ENCODE results near the gene RNF150. TPM values are rescaled to one million over a fixed set of nuclear protein-coding genes. Genes with fewer than 3 reads are reported as not detected.

The RNF150 gene
- total RNA-seq, 1 experiment from 2014 or later: 0.15 TPM

GRCh38 chr4:141132072-141132708 lies 1.1 kb downstream of the RNF150 start:
- Histone ChIP-seq H3K9me3 (ENCODE audit: insufficient read depth, low read depth) (no peaks in the 10 kb centered on the region), H3K4me3 (no peak overlapping the region), H2AFZ (no peak overlapping the region), H3K27ac (no peak overlapping the region), H3K27me3 (ENCODE audit: insufficient read depth, low read depth) (no peaks in the 10 kb centered on the region), H4K20me1 (ENCODE audit: insufficient read depth) (no peaks in the 10 kb centered on the region), H3F3A (ENCODE audit: insufficient read depth, low read depth) (no peaks in the 10 kb centered on the region), H3K9me2 (ENCODE audit: insufficient read depth) (no peaks in the 10 kb centered on the region), H3K4me1 (replicated peaks; ENCODE audit: insufficient read depth) (no peaks in the 10 kb centered on the region), H3K79me2 (ENCODE audit: low read depth) (no peaks in the 10 kb centered on the region), H3K36me3 (ENCODE audit: low read depth) (no peaks in the 10 kb centered on the region), H3K4me2 (no peak overlapping the region)
- no peak for DNase-seq
- intact Hi-C loops (cut with micrococcal nuclease; ENCODE audit: unreplicated experiment): loop anchor here (5.0 to 10.0 kb wide), 2 partner anchors 250 to 537 kb away; no protein-coding TSS in a partner anchor
- ChIA-PET CTCF (no interaction called here), POLR2A (ENCODE audit: unreplicated experiment) (no interaction called here)
- TF ChIP-seq CTCF (conservative IDR thresholded peaks at IDR 0.05) (no peak), EZH2 (IDR thresholded peaks at IDR 0.05; ENCODE audit: low read depth) (no peak)
- BruUV-seq (replicated peaks): no TSS peak

- no peak overlapping the region for H3K4me2 ChIP-seq
- no peaks in the 10 kb centered on the region for H3K27me3 ChIP-seq (ENCODE audit: insufficient read depth, low read depth)
- no peak for DNase-seq
- no peak overlapping the region for H3K4me3 ChIP-seq
- H3F3A ChIP-seq (ENCODE audit: insufficient read depth, low read depth): no peaks in the 10 kb centered on the region
- intact Hi-C loops (cut with micrococcal nuclease; ENCODE audit: unreplicated experiment): loop anchor here (5.0 to 10.0 kb wide), 2 partner anchors 249 to 537 kb away; no protein-coding TSS in a partner anchor
- no TSS peak for BruUV-seq (replicated peaks)
- H4K20me1 ChIP-seq (ENCODE audit: insufficient read depth): no peaks in the 10 kb centered on the region
- POLR2A ChIA-PET (ENCODE audit: unreplicated experiment): no interaction called here
- H3K9me3 ChIP-seq (ENCODE audit: insufficient read depth, low read depth): no peaks in the 10 kb centered on the region
- no peak overlapping the region for H2AFZ ChIP-seq
- no peaks in the 10 kb centered on the region for H3K79me2 ChIP-seq (ENCODE audit: low read depth)
- CTCF ChIA-PET: no interaction called here
- TF ChIP-seq EZH2 (IDR thresholded peaks at IDR 0.05; ENCODE audit: low read depth): no peak
- no peak for TF ChIP-seq CTCF (conservative IDR thresholded peaks at IDR 0.05)
- H3K4me1 ChIP-seq (replicated peaks; ENCODE audit: insufficient read depth): no peaks in the 10 kb centered on the region
- no peak overlapping the region for H3K27ac ChIP-seq
- H3K36me3 ChIP-seq (ENCODE audit: low read depth): no peaks in the 10 kb centered on the region
- no peaks in the 10 kb centered on the region for H3K9me2 ChIP-seq (ENCODE audit: insufficient read depth)
These were observed 1.6 kb downstream of the RNF150 start for GRCh38 chr4:141131723-141132071.

GRCh38 chr4:141130947-141131605 lies 2.2 kb downstream of the RNF150 start:
- Histone ChIP-seq H3K4me2 (no peak overlapping the region), H3K4me3 (no peak overlapping the region), H3K79me2 (ENCODE audit: low read depth) (no peaks in the 10 kb centered on the region), H3K27ac (no peak overlapping the region), H4K20me1 (ENCODE audit: insufficient read depth) (no peaks in the 10 kb centered on the region), H3K27me3 (ENCODE audit: insufficient read depth, low read depth) (no peaks in the 10 kb centered on the region), H3K9me3 (ENCODE audit: insufficient read depth, low read depth) (no peaks in the 10 kb centered on the region), H3K9me2 (ENCODE audit: insufficient read depth) (no peaks in the 10 kb centered on the region), H3F3A (ENCODE audit: insufficient read depth, low read depth) (no peaks in the 10 kb centered on the region), H3K36me3 (ENCODE audit: low read depth) (no peaks in the 10 kb centered on the region), H3K4me1 (replicated peaks; ENCODE audit: insufficient read depth) (no peaks in the 10 kb centered on the region), H2AFZ (no peak overlapping the region)
- no peak for DNase-seq
- intact Hi-C loops (cut with micrococcal nuclease; ENCODE audit: unreplicated experiment): loop anchor here (5.0 to 10.0 kb wide), 2 partner anchors 249 to 536 kb away; no protein-coding TSS in a partner anchor
- CTCF ChIA-PET: no interaction called here
- BruUV-seq (replicated peaks): no TSS peak
- TF ChIP-seq CTCF (conservative IDR thresholded peaks at IDR 0.05): no peak
- no peak for TF ChIP-seq EZH2 (IDR thresholded peaks at IDR 0.05; ENCODE audit: low read depth)
- POLR2A ChIA-PET (ENCODE audit: unreplicated experiment): no interaction called here

Measured in PC-9 (cell line).